Measurements from ENCODE around the gene SMIM21.

Gene SMIM21

GRCh38 chr18:75407468-75408437 is 19.8 kb downstream of the SMIM21 start:
- DNase-seq = no peak
- no peak for TF ChIP-seq GATA1 (IDR thresholded peaks at IDR 0.05; ENCODE audit: low read depth, low read length)
- no peak for TF ChIP-seq POLR2A (IDR thresholded peaks at IDR 0.05; ENCODE audit: low read length)

- TF ChIP-seq POLR2A (IDR thresholded peaks at IDR 0.05; ENCODE audit: low read length) (no peak), GATA1 (IDR thresholded peaks at IDR 0.05; ENCODE audit: low read depth, low read length) (no peak)
- DNase-seq = no peak
Measured at GRCh38 chr18:75406491-75407445, 20.7 kb downstream of the SMIM21 start.

GRCh38 chr18:75405351-75405750 is 22.2 kb downstream of the SMIM21 start:
- DNase-seq = no peak
- TF ChIP-seq GATA1 (IDR thresholded peaks at IDR 0.05; ENCODE audit: low read depth, low read length) (no peak), POLR2A (IDR thresholded peaks at IDR 0.05; ENCODE audit: low read length) (no peak)

- TF ChIP-seq POLR2A (IDR thresholded peaks at IDR 0.05; ENCODE audit: low read length) = no peak
- no peak for TF ChIP-seq GATA1 (IDR thresholded peaks at IDR 0.05; ENCODE audit: low read depth, low read length)
- DNase-seq = no peak
Measured at GRCh38 chr18:75400366-75400765, 27.1 kb downstream of the SMIM21 start.

GRCh38 chr18:75395137-75395536 is 32.4 kb downstream of the SMIM21 start:
- no peak for TF ChIP-seq GATA1 (IDR thresholded peaks at IDR 0.05; ENCODE audit: low read depth, low read length)
- no peak for DNase-seq

- TF ChIP-seq POLR2A (IDR thresholded peaks at IDR 0.05; ENCODE audit: low read length) = no peak
- TF ChIP-seq GATA1 (IDR thresholded peaks at IDR 0.05; ENCODE audit: low read depth, low read length) = no peak
- DNase-seq = no peak
Measured at GRCh38 chr18:75393721-75394120, 33.8 kb downstream of the SMIM21 start.

- DNase-seq = no peak
- TF ChIP-seq POLR2A (IDR thresholded peaks at IDR 0.05; ENCODE audit: low read length) (no peak), GATA1 (IDR thresholded peaks at IDR 0.05; ENCODE audit: low read depth, low read length) (no peak)
Measured at GRCh38 chr18:75392226-75392578, 35.3 kb downstream of the SMIM21 start.

GRCh38 chr18:75391279-75392225 is 36.0 kb downstream of the SMIM21 start:
- TF ChIP-seq POLR2A (IDR thresholded peaks at IDR 0.05; ENCODE audit: low read length) (no peak), GATA1 (IDR thresholded peaks at IDR 0.05; ENCODE audit: low read depth, low read length) (no peak)
- no peak for DNase-seq

GRCh38 chr18:75390854-75391253 is 36.6 kb downstream of the SMIM21 start:
- TF ChIP-seq POLR2A (IDR thresholded peaks at IDR 0.05; ENCODE audit: low read length) (no peak), GATA1 (IDR thresholded peaks at IDR 0.05; ENCODE audit: low read depth, low read length) (no peak)
- no peak for DNase-seq

GRCh38 chr18:75384144-75384543 is 43.4 kb downstream of the SMIM21 start:
- TF ChIP-seq POLR2A (IDR thresholded peaks at IDR 0.05; ENCODE audit: low read length) = no peak
- no peak for TF ChIP-seq GATA1 (IDR thresholded peaks at IDR 0.05; ENCODE audit: low read depth, low read length)
- DNase-seq = no peak

- TF ChIP-seq POLR2A (IDR thresholded peaks at IDR 0.05; ENCODE audit: low read length) = no peak
- TF ChIP-seq GATA1 (IDR thresholded peaks at IDR 0.05; ENCODE audit: low read depth, low read length) = no peak
- DNase-seq = no peak
Measured at GRCh38 chr18:75378376-75379315, 48.9 kb downstream of the SMIM21 start.

GRCh38 chr18:75377926-75378325 is 49.6 kb downstream of the SMIM21 start:
- TF ChIP-seq GATA1 (IDR thresholded peaks at IDR 0.05; ENCODE audit: low read depth, low read length) (no peak), POLR2A (IDR thresholded peaks at IDR 0.05; ENCODE audit: low read length) (no peak)

More at GRCh38 chr18:75377926-75378325, 49.6 kb downstream of the SMIM21 start:
- DNase-seq = no peak

Measured in erythroblast (primary cell).